NCI-H128 (cell line): ENCODE data around the gene TMC7.

ENCODE experiments used
- DNase-seq: peaks from one replicate; lab custom pipeline; 2025; ENCODE audit not compliant: unreplicated experiment; lab: John Stamatoyannopoulos, UW

TMC7 gene

DNA sequence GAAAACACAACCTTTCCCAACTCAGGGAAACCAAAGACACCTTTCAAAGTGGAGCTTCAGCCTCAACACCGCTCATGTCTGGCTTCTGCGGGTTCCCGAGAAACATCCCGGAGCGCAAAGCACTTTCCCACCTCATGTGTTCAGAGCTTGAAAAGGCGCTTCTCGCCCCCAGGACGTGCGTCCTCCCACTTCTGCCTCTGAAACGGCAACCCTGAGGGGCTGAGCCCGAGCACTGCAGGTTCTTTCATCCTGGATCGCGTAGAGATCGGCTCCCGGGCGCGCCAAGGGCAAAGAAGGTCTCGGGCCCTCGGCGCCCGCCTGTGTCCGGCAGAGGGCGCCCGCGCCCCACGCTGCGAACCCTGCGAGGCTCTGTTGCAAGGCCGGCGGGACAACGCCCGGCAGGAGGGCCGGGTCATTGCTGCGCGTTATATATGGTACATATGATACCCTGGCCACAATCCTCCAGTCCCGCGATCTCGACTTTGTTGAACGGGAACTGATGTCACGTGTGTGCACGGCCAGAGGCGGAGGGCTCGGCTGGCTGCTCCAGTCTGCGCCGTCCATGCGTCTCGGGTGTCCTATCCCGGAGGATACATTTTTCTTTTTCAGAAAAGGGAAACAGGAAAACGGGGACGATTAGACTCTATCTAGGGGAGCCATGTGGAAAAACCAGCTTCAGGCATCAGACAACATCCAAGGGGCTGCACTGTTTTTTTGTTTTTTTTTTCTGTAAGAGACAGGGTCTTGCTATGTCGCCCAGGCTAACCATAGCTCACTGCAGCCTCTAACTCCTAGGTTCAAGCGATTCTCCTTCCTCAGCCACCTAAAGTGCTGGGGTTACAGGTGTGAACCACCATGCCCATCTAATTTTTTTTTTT, 102.8 kb downstream of the TMC7 start:
- DNase-seq = peak; percentile 14

DNA sequence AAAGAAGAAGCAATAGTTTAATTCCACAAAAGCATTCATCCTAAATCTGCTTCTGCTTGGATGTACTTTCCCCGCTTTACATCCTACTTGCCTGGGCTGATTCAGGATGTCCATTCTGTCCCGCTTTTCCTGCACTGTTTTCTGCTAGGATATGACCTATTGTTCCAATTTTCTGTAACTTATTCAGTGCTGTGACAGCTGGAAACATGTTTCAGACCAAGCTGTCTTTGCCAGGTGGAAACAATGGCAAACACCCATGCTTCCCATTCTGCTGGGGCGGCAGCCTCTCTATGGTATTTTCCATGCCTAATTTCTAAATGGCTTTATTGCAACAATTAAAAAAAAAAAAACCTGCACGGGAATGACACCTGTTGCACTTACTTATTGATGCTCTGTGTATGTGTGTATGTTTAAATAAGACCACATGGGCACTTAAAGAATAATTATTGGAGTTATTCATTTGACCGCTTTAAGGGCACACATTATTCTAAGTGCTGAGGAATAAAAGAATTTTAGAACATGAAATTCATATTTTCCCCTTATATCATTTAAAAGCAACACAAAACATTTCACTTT, 104.7 kb downstream of the TMC7 start:
- DNase-seq = no peak

DNA sequence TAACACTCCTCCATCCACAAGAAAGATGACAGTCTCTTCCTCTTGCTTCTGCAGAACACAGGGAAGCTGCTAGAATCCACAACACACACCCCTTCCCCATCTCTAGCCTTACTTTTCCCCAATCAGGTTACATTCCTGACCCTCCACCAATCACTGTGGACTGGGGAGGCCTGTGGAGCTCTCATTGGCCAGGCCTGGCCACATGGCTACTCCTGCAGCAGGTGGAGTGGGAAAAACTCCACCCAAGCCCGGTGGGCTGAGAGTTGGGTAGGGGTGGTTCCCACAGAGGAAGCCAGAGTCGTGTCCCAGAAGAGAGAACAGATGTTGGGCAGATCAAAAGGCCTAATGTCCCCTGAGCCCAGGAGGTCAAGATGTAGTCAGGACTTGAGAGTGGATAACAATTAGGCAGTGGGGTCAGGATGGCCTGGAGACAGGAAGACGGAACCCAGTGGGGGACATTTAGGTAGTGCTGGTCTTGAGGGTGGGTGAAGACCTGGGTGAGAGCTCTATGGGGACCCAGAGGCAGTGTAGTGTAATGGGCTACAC, 105.7 kb downstream of the TMC7 start:
- DNase-seq = no peak

DNA sequence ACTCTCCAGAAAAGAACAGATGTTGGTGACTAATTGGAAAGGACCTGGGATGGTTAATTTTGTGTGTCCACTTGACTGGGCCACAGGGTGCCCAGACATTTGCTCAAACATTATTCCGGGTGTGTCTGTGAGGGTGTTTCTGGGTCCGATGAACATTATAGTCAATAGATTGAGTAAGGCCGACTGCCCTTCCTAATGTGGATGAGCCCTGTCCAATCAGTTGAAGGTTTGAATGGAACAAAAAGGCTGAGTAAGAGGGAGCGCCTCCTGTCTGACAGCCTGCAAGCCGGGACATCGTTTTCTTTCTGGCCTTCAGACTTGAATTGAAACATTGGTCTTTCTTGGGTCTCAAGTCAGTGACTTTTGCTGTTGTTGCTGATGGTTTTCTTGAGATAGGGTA, 107.2 kb downstream of the TMC7 start:
- DNase-seq = no peak

DNA sequence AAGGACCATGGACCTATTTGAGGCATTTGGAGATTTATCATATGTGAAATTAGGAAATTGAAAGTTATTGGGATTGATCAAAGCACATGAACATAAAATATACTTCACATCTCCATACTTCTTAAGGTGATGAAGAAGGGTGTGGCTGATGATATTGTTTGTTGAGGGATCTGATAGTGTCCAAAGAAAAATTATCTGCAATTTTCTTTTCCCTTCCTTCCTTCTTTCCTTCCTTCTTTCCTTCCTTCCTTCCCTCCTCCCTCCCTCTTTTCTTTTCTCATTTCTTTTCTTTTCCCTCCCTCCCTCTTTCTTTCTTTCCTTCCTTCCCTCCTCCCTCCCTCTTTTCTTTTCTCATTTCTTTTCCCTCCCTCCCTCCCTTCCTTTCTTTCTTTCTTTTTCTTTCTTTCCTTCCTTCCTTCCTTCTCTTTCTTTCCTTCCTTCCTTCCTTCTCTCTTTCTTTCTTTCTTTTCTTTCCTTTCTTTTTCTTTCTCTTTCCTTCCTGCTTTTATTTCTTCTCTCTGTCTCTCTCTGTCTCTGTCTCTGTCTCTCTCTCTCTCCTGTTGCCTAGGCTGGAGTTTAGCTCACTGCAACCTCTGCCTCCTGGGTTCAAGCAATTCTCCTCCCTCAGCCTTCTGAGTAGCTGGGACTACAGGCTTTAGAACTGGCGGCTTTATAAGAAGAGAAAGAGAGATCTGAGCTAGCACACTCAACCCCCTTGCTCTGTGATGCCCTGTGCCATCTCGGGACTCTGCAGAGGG, 109.1 kb downstream of the TMC7 start:
- no peak for DNase-seq

DNA sequence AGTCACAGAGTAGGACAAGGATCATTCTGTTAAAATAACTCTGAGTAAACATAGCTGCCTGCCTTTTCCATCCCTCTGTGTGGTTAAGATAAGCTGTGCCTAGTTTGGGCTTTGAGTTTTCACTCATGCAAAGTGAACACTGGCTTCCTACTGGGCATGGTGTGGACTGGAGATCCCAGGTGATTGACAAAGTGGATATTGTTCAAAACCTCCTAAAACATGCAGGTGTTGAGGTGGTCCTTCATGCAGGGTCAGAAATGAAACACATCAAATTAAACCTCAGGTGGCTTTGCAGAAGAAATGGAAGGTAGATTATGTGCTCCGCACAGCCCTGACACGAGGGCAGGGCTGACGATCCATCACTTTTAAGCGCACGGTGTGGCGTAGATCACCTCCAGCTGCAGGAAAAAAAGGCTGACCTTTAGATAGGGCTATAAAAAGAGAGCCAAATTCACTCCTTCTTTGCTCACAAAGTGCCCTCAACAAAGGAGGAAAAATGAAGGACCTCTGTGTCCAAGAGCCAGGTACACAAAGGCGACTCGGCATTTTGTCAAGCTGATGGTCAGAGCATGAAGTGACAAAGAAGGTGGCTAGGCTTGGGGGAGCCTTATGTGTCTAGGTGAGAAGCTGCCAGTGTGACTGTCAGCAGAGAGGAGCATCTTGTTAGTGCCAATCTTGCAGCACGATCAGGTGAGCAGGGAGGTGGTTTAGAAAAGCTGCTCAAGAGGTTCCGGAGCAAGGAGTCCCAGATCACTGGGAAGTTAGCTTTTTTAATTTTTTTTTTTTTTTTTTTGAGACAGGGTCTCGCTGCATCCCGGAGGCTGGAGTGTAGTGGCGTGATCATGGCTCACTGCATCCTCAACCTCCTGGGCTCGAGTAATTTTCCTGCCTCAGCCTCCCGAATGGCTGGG, 110.2 kb downstream of the TMC7 start:
- no peak for DNase-seq

DNA sequence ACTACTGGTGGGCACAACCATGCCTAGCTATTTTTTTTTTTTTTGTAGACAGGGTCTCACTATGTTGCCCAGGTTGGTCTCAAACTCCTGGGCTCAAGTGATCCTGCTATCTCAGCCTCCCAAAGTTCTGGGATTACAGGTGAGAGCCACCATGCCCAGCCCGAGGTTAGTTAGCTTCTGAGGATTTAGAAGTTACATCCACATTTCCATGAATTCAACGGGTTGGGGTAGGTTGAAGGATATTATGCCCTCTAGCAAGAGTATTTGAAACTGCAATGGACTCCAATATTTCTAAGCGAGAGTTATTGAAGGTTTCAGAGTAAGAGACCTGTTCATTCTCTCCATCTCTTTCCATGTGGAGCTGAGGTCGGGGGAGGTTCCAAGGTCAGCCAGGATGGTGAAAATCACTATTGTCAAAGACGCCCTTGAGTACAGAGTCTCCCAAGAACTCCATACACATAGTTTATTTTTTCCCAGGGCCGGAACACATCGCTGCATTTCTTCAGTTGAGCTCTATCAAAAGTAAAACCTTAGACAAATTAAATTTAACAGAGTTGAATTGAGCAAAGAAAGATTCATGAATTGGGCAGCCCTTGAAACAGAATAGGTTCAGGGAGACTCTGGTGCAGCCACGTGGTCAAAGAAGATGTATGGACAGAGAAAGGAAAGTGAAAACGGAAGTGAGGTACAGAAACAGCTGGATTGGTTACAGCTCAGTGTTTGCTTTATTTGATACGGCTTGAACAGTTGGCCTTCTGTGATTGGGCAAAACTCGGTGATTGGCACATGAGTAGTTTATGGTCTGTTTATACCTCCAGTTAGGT, 111.0 kb downstream of the TMC7 start:
- no peak for DNase-seq

DNA sequence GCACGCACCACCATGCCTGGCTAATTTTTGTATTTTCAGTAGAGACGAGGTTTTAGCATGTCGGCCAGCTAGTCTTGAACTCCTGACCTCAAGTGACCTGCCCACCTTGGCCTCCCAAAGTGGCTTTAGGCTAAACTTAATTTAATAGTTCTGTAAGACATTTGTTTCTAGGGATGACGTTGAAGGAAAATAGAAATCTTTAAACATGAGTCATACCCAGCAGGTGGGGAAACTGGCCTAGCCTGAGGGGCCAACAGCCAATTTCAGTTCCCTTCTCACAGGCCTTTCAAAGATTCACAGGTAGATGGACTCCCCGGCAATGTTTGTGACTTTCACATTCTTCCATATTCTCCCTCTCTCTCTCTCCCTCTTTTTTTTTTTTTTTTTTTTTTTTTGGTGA, 111.9 kb downstream of the TMC7 start:
- no peak for DNase-seq

DNA sequence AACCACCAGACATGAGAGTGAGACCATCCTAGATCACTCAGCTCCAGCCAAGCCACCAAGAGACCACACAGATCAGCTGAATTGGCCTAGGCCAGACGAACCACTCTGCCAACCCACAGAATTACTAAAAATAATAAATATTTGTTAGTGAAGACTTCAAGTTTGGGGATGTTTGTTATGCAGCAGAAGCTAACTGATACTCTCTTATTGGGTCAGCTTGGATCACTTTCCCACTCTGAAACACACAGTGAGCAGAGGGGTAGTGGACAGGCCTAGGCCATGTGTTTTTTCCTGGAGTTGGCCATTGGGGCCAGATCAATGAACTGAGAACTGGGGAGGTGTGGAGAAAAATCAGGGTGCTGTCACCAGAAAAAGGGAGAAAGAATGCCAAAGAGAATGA, 114.4 kb downstream of the TMC7 start:
- DNase-seq = no peak

DNA sequence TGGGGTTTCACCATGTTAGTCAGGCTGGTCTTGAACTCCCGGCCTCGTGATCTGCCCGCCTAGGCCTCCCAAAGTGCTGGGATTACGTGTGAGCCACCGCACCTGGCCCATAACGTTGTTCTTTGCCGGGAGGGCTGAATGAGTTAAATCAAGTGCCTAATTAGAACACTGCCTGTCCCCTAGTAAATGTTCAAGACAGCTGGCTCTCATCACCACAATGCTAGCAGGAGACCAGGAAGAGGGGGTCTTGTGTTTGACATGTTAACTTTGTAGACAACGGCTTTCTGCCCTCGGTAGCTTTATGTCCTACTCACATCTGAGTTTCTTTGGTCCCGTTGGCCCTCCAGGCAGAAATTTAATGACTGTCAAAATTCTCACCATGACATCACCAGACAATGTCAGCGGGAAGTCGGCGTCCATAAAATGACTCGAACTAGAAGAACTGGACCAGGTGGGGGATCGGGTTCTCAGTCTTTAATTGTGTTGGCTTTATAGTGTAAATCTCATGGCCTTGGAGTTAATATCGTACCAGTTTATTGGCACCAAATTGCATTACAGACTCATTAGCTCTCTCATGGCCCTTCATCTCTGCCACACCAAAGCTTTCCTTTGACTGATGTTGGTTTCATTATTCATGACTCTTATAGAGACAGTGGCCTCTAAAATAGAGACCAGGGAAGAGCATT, 118.6 kb downstream of the TMC7 start:
- no peak for DNase-seq

DNA sequence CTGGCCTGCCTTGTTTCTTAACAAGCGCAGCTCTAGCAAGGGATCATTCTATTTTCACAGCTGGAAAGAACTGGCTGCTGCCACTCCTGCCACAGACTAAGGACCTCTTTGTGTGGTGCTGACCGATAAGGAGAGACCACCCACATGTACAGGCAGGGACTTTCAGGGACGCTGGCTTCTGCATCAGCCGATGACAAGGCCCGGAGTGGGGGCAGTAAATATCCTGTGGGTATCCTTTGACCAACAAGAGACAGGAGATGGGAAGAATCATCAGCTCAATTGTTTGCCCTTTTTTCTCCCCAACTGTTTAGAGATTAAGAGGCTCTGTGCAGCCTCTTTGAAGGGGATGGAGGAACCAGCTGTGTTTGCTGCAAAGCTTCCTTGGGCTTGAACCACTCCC, 120.9 kb downstream of the TMC7 start:
- DNase-seq = no peak

DNA sequence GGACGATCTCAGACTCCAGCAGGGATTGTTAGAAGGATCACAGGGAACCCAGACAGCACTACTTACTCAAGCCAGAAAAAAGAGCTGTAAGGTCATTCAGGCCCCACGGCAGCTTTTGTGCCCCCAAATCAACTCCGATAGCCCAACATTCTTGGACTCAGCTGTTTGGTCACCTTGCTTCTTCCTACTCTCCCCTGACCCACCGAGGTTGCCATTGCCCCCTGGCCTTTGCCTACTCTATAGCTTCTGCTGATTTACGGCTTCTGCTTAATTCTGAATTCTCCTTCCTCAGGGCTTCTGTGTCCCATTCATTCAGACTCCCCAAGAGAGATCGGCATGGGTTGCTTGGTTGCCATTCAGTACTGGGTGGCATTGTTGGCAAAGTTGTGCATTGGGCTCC, 121.4 kb downstream of the TMC7 start:
- no peak for DNase-seq

DNA sequence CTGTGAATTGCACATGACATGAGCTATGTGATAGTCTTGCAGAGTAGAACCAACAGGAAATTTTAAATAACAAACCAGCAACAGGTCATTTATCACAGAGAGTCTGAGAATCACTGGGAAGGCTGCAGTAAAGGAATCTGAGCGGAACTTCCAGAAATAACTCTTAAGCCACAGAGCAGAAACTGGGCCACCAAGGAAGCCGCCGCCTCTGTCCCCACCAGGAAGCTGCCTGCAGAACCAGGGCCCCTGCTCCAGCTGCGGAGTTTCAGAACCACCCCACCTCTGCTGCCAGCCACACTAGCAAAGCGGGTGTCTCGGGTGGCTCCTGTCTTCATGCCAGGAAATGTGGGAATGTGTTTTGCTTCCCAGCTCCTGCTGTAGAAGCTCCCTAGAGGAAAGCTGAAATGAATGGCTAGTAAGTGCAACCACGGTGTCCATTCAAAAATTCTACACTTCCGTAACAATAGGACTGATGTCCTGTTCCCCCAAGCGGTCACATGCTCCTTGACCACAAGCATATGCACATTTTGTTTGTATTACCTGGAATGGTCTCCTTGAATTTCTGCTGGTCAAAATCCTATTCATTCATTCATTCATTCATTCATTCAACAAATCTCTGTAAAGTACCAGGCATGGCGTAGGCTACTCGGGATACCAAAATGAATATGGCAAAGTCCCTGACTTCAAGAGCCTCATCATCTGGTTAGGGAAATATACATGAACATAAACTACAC, 122.3 kb downstream of the TMC7 start:
- DNase-seq = no peak

DNA sequence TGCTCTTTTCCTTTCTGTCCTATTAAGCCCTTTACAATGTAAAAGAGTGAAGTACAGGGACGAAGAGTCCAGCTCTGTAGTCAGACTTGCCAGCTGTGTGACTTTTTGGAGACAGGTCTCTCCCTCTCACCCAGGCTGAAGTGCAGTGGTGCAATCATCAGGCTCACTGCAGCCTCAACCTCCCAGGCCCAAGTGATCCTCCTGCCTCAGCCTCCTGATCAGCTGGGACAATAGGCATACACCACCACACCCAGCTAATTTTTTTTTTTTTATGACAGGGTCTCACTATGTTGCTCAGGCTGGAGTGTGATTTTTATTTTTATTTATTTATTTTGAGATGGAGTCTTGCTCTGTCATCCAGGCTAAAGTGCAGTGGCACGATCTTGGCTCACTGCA, 122.9 kb downstream of the TMC7 start:
- no peak for DNase-seq

DNA sequence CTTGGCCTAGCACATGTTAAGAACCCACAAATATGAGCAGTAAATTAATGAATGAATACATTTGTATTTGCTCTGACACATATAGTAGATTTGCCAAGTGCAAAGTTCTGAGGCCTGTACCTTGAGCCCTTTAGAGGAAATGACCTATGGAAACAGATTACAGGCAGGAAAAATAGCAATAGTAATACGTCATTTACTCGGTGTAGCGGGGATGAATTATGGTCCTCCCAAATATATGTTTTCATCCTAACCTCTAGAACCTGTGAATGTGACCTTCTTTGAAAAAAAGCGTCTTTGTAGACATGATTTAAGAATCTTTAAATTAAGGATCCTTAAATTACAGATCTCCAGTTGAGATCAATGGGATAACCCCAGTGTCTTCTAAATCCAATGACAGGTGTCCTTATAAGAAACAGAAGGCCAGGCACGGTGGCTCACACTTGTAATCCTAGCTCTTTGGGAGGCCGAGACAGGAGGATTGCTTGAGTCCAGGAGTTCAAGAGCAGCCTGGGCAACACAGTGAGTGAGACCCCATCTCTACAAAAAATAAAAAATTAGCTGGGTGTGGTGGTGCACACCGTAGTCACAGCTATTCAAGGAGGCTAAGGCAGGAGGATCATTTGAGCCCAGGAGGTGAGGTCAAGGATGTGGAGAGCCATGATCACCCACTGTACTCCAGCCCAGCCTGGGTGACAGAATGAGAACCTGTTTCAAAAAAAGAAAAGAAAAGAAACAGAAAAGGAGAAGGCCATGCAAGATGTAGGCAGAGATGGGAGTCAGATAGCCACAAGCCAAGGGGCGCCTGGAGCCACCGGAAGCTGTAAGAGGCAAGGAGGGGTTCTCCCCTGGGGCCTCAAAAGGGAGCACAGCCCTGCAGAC, 124.9 kb downstream of the TMC7 start:
- no peak for DNase-seq

DNA sequence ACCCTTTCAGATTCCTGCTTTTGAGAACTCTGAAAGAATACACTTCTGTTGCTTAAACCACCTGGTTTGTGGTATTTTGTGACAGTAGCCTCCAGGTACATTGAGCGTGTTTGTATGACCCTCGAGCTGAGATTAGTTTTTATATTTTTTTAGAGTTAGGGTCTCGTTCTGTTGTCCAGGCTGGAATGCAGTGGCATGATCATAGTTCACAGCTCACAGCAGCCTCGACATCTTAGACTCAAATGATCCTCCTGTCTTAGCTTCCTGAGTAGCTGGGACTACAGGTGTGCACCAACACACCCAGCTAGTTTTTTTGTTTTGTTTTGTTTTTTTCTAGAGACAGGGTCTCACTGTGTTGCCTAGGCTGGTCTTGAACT, 125.5 kb downstream of the TMC7 start:
- DNase-seq = no peak

DNA sequence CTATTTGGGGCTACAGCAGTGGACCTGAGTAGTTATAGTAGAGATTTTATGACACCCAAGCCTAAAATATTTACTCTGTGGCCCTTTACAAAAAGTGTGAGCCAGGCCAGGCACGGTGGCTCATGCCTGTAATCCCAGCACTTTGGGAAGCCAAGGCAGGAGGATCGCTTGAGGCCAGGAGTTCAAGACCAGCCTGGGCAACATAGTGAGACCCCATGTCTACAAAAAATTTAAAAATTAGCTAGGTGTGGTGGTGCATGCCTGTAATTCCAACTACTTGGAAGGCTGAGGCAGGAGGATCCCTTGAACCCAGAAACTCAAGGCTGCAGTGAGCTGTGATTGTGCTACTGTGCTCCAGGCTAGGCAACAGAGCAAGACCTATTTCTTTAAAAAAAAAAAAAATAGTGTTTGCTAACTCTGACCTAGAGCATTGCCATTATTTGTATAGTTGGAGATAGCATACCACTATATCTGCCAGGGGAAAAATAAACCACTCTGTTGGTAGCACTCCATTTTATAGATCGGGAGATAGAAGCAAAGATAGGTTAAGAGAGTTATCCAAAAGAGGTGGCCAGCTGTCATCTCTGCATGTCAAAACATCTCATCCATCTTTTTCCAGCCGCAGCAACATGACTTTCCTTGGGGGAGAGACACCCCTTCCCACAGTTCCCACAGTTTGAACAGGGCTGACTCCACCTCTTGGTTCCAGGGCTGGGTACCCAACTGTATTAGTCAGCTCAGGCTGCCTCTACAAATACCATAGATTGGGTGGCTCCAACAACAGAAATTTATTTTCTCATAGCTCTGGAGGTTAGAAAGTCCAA, 127.0 kb downstream of the TMC7 start:
- no peak for DNase-seq
